Cerebellar nuclear complex (tissue), 1 donor: ENCODE measurements around the gene RAD51B.
"Not testable (repeated sequence)": the region's sequence is repeated elsewhere in the genome, so short reads cannot be mapped to it uniquely, and the experiment has no call there.

Source experiments
- DNase-seq, 2 experiments: peaks; one replicate each; lab custom pipeline; 2025; lab: John Stamatoyannopoulos, UW

RAD51B gene

DNA sequence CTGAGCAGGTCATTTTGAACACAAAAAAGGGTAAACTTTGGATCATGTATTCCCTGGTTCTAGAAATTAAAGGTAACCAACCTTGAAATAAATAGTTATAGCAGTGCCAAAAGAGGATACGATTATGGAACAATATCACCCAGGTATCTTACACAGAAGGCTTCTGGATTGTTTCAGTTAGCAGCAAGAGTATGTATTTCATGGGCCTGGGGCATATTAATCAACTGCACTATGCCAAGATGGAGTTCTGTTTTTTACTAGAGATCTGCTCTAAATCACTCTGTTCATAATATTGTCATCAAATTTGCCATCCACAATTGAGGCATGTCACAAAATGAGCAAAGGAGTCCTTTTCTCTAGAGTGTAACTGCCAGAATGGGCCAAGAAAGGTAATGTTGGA, 357.1 kb downstream of the RAD51B start:
- no peak for DNase-seq

DNA sequence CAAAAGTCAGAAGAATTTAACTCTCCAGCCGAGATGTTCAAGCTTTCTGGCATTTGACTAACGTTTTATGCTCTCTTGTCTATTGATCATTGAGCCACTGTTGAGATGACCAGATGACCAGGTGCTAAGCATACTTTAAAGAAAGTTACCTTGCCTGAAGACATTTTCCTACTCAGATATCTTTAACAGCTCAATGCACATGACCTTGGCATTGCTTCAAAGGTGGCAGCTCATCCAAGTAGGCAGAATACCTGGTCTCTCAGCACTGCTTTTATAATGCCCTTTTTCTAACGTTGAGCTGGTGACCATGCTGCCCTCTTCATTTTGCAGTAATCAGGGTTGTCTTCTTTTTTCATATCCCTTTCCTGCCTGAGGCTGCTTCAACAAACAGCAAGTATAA, 358.1 kb downstream of the RAD51B start:
- no peak for DNase-seq

DNA sequence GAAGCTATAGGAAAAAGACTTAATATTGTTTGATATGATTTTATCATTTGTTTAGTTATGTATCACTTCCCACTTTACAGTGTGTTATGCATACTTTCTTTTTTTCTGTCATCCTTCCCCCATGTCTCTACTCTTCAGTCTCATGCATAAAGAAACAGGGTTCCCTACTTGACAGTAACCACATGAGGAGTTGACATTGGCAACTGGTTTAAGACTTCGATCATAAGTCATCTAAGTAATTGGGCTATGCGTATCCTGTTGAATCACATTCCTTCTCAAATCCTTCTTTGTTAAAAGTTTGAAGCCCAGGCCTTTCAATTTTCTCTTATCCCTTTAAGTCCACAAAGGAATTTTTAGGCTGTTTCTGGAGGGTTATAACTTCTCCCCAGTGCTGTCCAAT, 358.7 kb downstream of the RAD51B start:
- DNase-seq, result no peak

DNA sequence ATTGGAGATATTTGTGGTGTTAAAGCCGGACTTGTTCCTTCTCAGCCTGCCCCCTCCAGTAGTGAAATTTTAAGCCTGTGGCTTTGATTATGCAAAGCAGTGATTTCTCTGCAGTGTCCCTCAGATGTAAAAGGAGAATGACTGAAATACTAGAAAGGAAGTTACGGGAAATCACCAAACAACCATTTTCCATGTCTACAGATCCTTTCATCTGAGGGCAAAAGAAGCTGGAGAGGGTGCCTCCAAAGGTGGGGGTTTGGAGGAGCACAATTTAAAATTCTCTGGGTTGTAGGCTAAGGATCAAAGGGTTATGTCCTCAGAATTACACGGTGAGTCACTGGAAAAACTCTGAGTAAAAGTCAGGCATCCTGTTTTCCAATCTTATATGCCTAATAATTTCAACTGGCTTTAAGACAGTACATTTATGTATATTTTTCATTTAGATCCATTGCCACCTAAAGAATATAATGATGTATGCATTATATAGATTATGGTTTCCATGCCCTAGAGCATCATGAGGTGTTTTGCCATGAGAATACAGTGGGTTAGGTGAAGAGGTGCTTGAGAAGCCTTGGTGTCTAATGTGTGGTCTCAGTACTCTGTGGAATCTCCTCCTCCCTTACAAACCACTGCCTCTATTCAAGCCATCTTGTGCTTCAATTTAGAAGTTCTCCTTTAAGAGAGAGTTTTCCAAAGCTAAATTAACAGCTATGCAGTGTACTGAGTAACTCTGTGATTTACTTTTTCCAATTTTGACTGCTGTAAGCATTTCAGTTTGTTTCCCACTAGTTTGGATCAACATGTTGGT, 362.1 kb downstream of the RAD51B start:
- no peak for DNase-seq

DNA sequence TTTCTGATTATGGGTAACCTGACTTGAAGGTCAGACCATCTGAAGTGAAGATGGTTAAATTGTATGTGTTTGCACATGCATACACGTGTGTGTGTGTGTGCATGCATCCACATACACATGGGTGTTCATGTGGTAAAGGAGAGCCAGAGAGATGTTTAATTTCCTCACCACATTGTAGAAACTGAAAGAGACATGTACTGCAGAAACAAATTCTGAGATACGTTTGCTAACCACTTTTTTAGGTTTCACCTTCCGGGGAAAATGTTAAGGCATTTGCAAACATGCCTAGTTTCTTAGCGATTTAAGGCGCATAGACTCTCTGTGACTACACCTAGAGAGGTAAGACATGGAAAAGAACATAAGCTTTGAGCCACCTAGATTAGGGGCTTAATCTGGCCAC, 362.9 kb downstream of the RAD51B start:
- DNase-seq, result no peak

DNA sequence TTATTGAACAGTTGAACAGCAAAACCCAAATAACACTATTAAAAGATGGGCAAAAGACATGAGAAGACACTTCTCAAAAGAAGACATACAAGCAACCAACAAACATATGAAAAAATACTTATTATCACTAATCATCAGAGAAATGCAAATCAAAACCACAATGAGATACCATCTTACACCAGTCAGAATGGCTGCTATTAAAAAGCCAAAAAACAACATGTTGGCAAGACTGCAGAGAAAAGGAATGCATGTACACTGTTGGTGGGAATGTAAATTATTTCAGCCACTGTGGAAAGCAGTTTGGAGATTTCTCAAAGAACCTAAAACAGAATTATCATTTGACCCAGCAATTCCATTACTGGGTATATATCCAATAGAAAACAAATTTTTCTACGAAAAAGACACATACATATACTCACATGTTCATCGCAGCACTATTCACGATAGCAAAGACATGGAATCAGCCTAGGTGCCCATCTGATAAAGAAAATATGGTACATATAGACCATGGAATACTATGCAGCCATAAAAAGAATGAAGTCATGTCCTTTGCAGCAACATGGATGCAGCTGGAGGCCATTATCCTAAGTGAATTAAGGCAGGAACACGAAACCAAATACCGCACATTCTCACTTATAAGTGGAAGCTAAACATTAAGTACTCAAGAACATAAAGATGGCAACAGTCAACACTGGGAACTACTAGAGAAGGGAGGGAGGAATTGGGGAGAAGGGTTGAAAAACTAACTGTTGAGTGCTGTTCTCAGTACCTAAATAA, 367.1 kb downstream of the RAD51B start:
- DNase-seq, result not testable (repeated sequence)

DNA sequence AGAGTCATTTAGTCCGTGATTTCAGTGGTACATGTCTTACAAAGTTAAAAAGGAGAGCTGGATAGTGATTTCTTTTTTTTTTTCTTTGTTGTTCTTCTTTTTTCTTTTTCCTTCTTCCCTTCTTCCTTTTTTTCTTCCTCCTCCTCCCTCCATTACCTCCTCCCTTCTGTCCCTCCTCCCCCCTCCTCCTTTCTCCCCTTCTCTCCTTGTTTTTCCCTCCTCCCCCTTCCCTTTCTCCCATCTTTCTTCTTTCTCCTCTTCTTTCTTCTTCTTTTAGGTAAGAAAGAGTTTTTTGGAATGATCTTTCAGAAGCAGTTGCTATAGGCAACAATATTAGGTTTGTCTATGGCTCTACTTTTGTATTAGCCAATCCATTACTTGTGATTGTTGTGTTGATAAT, 368.6 kb downstream of the RAD51B start:
- no peak for DNase-seq

DNA sequence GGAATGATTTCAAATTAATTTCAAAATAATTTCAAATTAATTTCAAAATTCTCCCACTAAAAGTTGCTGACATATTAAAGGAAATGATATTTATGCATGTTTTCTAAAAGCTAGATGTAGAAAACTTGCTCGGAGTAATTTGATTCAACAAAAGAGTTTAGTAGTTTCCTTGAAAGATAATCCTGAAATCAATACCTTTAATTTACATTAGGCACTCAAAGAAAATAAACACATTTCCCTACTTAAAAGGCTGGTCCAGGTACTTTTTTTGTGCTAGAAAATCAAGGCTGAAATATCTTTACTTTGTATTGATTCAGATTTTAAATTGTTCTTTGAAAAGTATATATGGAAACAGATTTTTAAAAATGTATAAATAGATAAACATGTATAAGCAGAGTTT, 370.5 kb downstream of the RAD51B start:
- no peak for DNase-seq

DNA sequence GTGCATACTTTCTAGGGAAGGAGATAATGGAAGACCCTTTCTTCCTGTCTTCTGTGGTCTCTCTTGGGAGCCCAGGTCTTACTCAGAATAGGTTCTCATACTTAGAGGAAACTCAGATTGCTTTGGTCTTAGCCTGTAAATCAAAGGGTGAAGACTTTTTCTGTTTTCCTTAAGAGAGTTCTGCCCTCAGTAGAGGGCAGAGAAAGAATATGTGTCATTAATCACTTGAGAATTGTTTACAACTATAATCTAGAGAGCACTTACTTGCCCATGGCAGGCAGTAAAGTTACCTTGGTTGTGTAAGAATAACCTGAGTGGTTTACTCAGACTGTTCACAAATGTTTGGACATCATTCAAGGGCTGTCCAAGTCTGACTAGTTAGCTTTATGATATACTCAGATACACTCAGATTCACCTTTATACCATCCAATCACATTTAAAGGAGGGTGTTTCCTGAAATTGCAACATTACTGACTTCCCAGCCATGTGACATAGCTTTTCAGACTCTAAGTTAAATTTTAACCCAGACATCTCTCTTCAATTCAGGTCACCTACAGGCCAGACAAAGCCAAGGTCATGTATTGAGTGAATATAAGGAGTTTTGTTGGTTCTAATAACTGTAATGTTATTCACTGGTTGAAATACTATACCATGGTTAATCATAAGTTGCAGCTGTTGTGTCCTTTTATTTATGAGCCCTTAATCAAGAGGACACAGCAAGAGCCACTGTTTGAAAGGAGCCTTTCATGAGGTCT, 372.2 kb downstream of the RAD51B start:
- no peak for DNase-seq

DNA sequence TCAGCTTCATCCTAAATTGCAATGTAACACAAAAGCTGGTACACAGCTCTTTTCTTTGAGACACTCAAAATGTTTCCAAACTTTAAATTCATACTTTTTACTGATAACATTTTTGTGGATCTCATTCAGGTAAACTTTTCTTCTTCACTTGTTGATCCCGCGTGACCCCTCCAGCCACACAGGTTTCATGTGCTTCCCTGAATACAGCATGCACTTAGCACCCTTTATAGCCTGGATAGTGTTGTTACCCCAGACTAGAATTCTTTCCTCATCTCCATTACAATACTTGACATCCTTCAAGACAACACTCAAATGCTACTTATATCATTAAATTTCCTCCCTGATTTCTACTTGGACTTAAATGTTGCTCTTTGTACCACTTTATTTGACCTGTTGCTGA, 373.4 kb downstream of the RAD51B start:
- DNase-seq, result no peak

DNA sequence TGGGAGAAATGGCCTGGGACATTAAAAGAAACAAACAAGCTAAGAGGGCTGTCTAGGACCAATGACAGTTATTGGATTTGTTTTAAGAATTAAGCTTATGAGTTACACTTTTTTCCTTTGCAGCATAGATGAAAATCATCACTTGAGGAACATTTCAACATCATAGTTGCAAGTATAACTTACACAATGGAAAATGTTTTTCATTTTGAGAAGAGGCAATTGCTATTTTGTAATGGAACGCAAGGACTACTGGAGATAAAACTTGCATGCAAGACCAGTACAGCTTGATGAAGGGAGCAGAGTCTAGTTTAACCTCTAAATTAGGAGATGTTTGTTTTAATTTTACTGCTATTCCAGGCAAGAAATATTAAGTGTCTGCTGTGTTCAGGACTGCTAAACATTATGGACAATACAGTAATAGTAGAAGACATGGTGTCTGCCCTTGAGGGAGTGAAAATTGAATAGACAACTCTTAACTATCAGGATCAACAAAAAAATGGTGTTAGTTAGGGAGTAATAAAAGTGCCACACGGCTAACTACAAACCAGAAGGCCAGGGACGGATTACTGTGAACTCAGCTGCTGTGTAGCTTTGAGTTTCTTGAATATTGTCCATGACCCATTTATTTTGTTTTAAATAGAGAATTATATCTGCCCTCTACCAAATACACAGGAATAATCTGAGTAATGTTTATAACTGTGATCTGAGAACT, 374.5 kb downstream of the RAD51B start:
- DNase-seq, result no peak

DNA sequence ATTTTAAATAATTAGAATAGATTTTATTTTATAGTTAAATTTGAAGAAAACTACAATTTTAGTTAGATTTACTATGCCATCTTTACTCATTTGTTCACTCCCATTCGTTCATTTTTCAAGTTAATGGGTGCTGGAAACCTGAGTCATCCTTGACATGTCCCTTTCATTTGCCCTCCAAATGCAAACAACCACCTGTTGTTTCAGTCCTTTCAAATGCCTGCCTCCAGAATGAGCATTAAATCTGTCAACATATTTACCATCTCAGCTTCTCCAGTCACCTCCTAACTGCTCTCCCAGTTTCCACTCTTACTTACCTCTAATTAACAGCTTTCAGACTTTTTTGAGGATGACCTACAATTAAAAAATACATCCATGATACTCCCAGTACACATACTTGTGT, 375.5 kb downstream of the RAD51B start:
- DNase-seq, result no peak

DNA sequence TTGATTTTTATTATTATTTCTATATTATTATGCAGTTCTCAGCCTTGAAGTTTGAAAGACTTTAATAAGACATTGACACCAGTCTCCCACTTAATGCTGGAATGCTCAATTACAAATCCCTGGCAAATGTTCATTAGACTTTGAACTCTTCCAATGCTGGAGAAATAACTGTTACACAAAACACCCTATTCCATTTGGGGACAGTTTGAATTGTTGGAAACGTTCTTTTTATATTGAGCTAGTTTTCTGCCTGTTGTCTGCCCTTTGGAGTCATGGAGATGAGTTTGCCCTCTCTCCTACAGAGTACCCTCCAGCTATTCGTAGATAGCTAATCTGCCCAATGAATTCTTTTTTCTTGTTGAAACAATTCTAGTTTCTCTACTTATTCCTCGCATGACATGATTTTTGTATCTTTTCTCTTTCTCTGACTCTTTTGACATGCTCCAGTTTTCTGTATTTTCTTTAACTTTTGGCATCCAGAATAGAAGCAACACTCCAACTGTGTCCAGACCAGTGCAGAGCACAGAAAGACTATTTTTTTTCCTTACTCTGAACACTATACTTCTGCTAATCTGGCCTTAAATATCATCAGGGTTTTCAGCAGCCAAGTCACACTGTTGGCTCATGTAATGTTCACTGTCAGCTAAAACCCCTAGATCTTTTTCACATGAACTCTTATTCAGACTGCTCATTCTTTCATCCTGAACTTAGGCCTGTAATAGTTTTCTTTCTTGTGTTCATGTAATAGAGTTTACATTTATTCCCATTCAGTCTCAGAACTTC, 379.3 kb downstream of the RAD51B start:
- DNase-seq, result no peak

DNA sequence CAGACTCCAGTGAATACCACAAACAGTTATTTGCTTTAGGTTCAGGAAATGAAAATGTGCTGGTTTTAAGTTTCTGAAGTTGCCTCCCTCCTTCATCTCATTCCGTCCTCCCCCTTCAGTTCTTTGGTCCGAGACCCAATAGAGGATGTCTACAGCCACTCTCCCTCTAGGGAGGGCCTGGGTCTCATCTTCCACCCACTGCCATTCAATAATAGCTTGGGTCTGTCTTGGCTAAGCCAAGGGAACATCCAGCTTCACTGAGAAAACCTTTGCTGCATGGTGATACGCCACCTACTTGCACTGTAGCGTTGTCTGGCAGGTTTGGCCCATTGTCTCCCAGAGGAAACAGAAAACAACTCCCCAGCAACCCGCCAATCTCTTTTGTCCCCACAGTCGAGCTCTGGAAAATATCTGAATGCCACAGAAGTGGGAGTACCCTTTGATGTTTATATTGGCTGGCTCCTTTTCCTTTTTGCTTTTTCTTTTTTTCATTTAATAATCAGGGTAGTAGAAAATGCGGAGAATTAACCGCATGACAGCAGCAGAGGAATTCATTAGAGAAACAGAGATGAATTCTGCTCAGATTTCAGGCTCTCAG, 380.1 kb downstream of the RAD51B start:
- no peak for DNase-seq

DNA sequence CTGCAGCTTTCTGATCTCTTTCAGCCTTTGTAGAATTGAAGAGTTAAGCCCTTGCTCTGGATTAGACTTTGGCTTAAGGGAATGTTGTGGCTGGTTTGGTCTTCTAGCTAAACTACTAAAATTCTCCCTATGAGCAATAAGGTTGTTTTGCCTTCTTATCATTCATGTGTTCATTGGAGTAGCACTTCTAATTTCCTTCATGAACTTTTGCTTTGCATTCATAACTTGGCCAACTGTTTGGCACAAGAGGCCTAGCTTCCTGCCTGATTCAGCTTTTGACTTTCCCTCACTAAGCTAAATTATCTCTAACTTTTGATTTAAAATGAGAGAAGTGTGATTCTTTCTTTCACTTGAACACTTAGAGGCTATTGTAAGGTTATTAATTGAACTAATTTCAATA, 384.3 kb downstream of the RAD51B start:
- DNase-seq, result no peak

DNA sequence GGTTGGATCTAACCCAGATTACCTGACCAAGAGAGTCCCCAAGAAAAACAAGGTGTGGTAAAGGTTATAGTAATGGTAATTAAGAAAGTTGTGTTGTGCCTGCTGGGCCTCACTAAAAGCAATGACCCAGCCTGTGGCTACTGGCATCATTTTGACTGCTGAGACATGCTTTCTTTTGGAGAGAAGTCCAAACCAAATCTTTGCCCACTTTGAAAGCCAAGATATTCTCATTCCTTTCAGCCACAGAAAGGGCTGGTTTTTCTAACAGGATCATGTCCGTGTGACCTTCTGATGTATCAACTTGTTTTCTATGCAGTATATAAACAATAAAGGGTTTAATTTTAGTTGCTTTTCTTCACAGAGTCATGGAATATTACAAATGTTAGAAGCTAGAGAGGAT, 388.6 kb downstream of the RAD51B start:
- no peak for DNase-seq

DNA sequence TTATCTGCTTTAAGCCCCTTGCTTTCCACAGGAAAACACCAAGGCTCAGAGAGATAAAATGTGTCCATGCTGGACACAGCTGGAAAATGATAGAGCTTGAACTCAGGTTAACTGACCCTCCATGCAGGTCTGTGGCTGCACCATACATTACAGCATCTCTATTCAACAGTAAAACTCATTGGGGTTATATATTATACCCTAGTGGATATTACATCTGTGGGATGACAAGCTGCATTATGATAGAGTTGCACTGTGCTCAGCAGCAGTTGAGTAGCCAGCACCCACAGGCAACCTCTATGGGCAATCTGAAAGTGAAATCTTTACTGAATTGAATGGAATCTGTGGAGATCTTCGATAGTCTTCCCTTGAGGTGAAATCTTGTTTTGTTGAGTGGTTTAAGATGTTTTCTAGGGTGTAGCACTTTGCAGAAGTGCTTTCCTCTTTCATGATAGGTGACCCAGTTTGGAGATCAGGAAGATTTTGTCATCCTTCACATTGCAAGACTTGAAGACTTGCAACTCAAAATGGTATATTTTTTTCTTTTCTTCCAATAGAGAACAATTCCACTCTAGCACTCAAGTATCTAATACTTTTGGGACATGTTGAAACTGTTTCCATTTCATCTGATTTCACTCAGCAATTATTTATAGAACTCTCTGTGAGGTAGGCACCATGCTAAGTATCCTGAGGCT, 389.2 kb downstream of the RAD51B start:
- no peak for DNase-seq

DNA sequence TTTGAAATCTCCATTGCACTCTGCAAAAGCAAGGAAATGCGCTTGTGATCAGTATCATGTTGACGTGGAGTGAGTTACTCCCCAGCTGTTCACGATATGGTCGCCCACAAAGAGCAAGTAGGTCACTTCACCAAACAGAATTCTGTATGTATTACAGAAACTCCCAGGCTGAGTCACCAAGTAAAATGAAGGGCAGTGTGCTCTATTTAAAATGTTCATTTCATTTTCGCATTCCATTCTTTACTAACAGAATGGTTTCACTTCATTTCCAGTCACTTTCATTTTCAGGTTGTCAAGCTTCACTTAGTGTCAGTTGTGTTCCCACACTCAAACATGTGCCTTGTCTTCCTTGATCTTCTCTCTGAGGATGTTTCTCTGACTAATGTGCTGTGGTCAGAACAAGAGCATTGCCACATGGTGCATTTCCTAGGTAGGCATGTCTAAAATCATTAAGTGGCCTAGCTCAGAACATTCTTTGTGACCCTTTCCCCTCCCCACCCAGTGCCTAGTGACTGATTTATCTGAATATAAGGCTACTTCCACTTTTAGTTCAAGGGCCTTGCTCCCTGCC, 391.2 kb downstream of the RAD51B start:
- no peak for DNase-seq

DNA sequence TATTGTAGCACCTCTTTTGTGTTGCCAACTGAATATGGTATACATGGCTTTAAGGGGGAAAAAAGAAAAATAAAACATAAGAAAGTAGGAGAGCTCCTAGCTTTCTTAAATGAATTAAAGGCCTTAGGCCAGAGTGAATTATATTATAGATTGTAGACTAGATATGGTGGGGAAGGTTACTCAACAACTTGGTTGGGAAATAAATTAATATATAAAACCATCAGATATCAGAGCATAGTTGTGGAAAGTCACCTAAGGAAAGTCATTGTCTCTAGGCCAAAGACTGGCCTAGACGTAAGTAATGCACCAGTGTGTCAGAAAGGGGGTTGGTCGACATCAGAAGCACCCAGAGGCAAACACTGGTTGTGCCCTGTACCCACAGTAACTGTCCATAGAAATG, 391.8 kb downstream of the RAD51B start:
- DNase-seq, result no peak

DNA sequence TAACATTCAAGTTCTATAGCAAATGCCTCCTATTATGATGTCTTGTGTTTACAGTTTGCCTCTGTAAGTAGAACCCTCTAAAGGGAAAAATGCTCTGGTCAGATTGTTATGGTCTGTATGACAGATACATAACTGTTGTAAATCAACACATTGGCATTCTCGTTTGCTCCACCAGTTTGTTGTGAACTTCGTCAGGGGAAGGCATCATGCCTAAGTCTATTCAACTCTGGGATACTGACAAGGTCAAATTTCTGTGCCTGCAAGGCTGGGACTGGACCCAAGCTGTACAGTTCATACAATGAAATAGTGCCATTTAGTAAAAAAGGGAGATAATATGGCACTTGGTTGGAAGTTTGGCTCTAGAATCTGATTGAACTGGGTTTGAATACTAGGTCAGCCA, 392.3 kb downstream of the RAD51B start:
- no peak for DNase-seq
